Mesangial cell (primary cell): Measurements from ENCODE around the gene OR10G8. TPM values are rescaled to one million over a fixed set of nuclear protein-coding genes. Genes with fewer than 3 reads are reported as not detected.

Experiments
- total RNA-seq: library from RNA; depleted of rRNA; stranded (reverse); fragments of >200 nt; gene quantifications from 2 replicates; pipeline ENCODE4 v1.2.3, GENCODE V29; 2015

The OR10G8 gene
- not detected in 2 replicates for total RNA-seq

DNA sequence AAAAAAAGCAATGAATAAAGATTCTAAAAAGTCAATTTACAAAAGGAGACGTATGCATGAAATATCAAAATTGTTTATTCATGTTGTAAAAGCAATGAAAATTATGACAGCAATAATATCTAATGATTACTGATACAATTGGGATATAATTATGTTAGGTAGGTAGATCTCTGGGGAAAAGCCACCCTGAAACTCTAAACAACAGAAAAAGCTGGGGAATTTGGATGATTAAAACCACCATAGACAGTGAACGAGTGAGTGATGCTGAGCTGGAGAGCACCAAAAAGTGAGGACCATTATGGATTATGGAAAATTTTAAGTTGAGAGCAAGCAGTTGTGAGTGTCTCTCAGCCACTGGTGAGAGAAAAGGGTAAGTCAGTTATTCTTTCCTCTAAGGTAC, at the start of gene OR10G8:
OR10G8 (plus strand) TSS at position 301 of the 400 bp plus-strand sequence. CDS start 2,825 bp downstream, outside the sequence.

GRCh38 chr11:123977731-123978347, 48.8 kb upstream of the OR10G8 start, which contains the start of gene OR10S1:
Gene OR10S1, minus strand, starts transcription at chr11:123977781. Its CDS starts 117 bp downstream, at chr11:123977664.

GRCh38 chr11:123995119-123995518, 31.5 kb upstream of the OR10G8 start, which contains the start of gene OR10G6:
Gene OR10G6, minus strand, starts transcription at chr11:123995161. Its CDS starts 0 bp downstream, at chr11:123995161.

DNA sequence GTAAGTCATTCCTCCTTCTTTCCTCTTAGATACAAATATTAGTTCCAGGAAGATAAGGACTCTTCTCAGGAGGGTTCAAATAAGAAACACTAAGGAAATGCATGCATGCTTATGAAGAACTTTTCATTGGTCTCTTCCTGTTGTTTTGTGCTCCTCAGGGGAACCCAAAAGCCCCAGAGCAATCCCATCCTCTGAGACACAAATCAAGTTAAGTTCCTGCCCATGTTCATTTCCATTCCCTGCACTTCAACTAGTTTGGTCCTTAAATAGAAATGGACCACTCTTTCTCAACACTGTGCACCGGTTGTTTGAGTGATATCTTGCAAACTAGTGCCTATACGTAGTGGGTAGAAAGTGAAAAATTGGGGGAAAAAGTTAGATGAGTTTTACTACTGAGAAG, 13.9 kb upstream of the OR10G8 start, which contains the start of gene OR10G4:
OR10G4 (plus strand) TSS at position 301 of the 400 bp plus-strand sequence. CDS start 2,578 bp downstream, outside the sequence.

GRCh38 chr11:124041254-124041653, 14.7 kb downstream of the OR10G8 start, which contains the start of gene OR10G7:
Gene OR10G7, minus strand, starts transcription at chr11:124041325. Its CDS starts 2,324 bp downstream, at chr11:124039001.

Other genes starting within 250 kb of the OR10G8 start
- not detected in 2 replicates for gene OR6M1, start 220.4 kb upstream of the OR10G8 start, total RNA-seq
- gene TMEM225, start 141.1 kb upstream of the OR10G8 start, total RNA-seq: not detected in 2 replicates
- gene OR8D4, start 124.6 kb upstream of the OR10G8 start, total RNA-seq: not detected in 2 replicates
- not detected in 2 replicates for gene OR4D5, start 87.2 kb upstream of the OR10G8 start, total RNA-seq
- gene OR6T1, start 83.0 kb upstream of the OR10G8 start, total RNA-seq: not detected in 2 replicates
- gene OR10S1, start 49.0 kb upstream of the OR10G8 start, total RNA-seq: not detected in 2 replicates
- gene OR10G6, start 31.6 kb upstream of the OR10G8 start, total RNA-seq: not detected in 2 replicates
- gene OR10G4, start 13.8 kb upstream of the OR10G8 start, total RNA-seq: not detected in 2 replicates
- gene OR10G9, start 3.8 kb upstream of the OR10G8 start, total RNA-seq: not detected in 2 replicates
- not detected in 2 replicates for gene OR10G7, start 14.5 kb downstream of the OR10G8 start, total RNA-seq
- 3.1 and 16.7 TPM in 2 replicates for gene VWA5A, start 88.7 kb downstream of the OR10G8 start, total RNA-seq
- not detected in 2 replicates for gene OR10D3, start 156.5 kb downstream of the OR10G8 start, total RNA-seq
- gene OR8G1, start 214.3 kb downstream of the OR10G8 start, total RNA-seq: not detected in 2 replicates
- gene OR8G5, start 229.6 kb downstream of the OR10G8 start, total RNA-seq: not detected in 2 replicates